Osteocyte (in vitro differentiated cells): ENCODE data around the gene KLHL17. TPM values are rescaled to one million over a fixed set of nuclear protein-coding genes. Genes with fewer than 3 reads are reported as not detected.

Source experiments
- DNase-seq: peaks from one replicate; pipeline ENCODE4 v3.0.0; 2021; ENCODE audit warnings: mixed read lengths; ENCODE audit not compliant: unreplicated experiment; ENCODE audit errors: extremely low spot score
- H3K27ac Mint-ChIP-seq: one replicate; pipeline ENCODE4 v1.8.0; 2021; ENCODE audit warnings: mild to moderate bottlenecking, mixed read lengths; ENCODE audit not compliant: unreplicated experiment
- H3K27me3 Mint-ChIP-seq: one replicate; pipeline ENCODE4 v1.8.0; 2021; ENCODE audit warnings: mixed read lengths; ENCODE audit not compliant: unreplicated experiment
- H3K36me3 Mint-ChIP-seq: one replicate; pipeline ENCODE4 v1.8.0; 2021; ENCODE audit warnings: mixed read lengths; ENCODE audit not compliant: unreplicated experiment
- H3K4me1 Mint-ChIP-seq: one replicate; pipeline ENCODE4 v1.8.0; 2021; ENCODE audit warnings: mixed read lengths; ENCODE audit not compliant: unreplicated experiment
- H3K4me3 Mint-ChIP-seq: one replicate; pipeline ENCODE4 v1.8.0; 2021; ENCODE audit warnings: mild to moderate bottlenecking, moderate library complexity, mixed read lengths; ENCODE audit not compliant: unreplicated experiment
- H3K9me3 Mint-ChIP-seq: one replicate; pipeline ENCODE4 v1.8.0; 2021; ENCODE audit warnings: mixed read lengths; ENCODE audit not compliant: unreplicated experiment
- total RNA-seq: library from RNA; stranded (reverse); gene quantifications from 2 replicates; pipeline ENCODE4 v1.2.1, GENCODE V29; 2021
- TF ChIP-seq, protein P1 (sequence below): fragments of 200-600 bp; sonication (generic); IDR thresholded peaks from 2 replicates; pipeline ENCODE4 v1.5.0; 2021; ENCODE audit warnings: antibody characterized with exemption, mild to moderate bottlenecking, moderate library complexity

KLHL17 gene
- total RNA-seq, 1 donor from 2014 or later, result 31.7 TPM

DNA sequence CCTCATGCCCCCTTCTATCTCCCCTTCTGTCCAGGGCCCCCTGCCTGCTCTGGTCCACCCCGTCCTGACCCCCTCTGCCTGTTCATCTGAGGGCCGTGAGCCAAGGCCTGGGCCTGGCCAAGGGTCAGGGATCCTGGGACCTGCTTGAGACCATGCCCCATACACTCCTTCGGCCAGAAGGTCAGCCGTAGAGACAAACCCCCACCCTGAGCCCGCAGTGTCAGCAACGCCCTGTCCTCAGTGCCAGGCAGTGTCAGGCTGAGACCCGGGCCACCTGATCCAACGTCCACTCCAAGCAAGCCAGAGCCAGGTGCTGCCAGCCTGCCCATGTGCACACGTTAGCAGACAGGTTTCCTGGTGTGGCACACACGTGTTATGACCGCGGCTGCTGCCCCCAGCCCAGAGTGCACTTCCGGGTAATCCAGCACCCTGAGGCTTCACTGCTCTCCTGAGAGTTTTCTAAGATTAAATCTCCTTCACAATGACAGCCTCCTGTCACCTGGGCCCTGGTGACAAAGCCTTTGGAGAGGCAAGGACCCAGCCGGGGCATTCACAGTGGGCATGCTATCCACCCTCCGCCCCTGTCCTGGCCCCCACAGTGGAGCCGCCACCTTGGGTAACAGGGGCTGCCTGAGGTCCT, 46.8 kb upstream of the KLHL17 start:
- no peak for DNase-seq
- TF ChIP-seq, protein P1, sequence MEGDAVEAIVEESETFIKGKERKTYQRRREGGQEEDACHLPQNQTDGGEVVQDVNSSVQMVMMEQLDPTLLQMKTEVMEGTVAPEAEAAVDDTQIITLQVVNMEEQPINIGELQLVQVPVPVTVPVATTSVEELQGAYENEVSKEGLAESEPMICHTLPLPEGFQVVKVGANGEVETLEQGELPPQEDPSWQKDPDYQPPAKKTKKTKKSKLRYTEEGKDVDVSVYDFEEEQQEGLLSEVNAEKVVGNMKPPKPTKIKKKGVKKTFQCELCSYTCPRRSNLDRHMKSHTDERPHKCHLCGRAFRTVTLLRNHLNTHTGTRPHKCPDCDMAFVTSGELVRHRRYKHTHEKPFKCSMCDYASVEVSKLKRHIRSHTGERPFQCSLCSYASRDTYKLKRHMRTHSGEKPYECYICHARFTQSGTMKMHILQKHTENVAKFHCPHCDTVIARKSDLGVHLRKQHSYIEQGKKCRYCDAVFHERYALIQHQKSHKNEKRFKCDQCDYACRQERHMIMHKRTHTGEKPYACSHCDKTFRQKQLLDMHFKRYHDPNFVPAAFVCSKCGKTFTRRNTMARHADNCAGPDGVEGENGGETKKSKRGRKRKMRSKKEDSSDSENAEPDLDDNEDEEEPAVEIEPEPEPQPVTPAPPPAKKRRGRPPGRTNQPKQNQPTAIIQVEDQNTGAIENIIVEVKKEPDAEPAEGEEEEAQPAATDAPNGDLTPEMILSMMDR, result no peak
- Mint-ChIP-seq H3K4me3 (no peak overlapping the region), H3K9me3 (no peaks in the 10 kb centered on the region), H3K36me3 (no peaks in the 10 kb centered on the region), H3K27me3 (peaks cover 29% of the 10 kb centered on the region), H3K27ac (no peak overlapping the region), H3K4me1 (no peaks in the 10 kb centered on the region)

DNA sequence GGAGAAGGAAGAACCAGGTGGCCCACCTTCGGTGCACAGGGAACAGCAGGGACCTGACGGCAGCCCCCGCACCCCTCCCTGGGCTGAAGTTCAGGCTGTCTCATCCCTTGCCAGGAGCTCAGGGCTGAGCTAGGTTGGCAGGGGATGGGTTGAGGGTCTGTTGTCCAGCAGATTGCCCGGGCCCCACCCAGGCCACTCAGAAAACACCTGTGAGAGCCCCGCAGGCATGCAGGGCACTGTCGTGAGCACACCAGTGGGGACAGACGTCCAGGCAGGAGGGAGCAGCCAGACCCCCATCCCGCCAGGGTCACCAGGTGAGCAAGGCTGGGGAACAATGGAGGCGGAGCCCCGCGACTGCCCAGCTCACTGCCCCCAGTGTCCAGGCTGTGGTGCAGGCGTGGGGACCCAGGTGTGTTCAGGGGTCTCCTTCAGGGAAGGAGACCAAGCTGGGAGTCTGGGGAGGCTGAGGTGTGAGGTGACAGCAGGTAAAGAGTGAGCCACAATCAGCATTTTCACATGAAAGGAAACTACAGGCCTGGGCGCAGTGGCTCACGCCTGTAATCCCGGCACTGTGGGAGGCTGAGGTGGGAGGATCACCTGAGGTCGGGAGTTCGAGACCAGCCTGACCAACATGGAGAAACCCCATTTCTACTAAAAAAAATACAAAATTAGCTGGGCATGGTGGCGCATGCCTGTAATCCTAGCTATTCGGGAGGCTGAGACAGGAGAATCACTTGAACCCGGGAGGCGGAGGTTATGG, 46.1 kb upstream of the KLHL17 start:
- no peak for DNase-seq
- no peaks in the 10 kb centered on the region for H3K4me1 Mint-ChIP-seq
- H3K9me3 Mint-ChIP-seq, result no peaks in the 10 kb centered on the region
- peaks cover 30% of the 10 kb centered on the region for H3K27me3 Mint-ChIP-seq
- no peaks in the 10 kb centered on the region for H3K36me3 Mint-ChIP-seq
- H3K27ac Mint-ChIP-seq, result no peak overlapping the region
- H3K4me3 Mint-ChIP-seq, result no peak overlapping the region
- TF ChIP-seq, protein P1, result no peak

DNA sequence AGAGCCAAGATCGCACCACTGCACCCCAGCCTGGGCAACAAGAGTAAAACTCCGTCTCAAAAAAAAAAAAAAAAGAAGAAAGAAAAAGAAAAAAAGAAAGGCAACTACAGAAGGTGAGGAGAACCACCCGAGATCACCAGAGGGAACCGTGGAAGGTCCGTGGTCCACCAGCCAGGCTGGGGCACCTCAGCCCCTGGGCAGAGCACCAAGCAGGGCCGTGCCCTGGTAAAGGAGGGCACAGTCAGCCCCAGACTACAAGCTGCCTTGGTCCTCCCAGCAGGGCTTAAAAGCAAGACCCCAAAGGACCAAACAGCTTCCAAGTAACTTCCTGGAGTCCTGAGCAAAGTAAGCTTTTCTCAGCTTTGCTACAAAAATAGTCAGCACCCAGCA, 45.5 kb upstream of the KLHL17 start:
- peaks cover 30% of the 10 kb centered on the region for H3K27me3 Mint-ChIP-seq

DNA sequence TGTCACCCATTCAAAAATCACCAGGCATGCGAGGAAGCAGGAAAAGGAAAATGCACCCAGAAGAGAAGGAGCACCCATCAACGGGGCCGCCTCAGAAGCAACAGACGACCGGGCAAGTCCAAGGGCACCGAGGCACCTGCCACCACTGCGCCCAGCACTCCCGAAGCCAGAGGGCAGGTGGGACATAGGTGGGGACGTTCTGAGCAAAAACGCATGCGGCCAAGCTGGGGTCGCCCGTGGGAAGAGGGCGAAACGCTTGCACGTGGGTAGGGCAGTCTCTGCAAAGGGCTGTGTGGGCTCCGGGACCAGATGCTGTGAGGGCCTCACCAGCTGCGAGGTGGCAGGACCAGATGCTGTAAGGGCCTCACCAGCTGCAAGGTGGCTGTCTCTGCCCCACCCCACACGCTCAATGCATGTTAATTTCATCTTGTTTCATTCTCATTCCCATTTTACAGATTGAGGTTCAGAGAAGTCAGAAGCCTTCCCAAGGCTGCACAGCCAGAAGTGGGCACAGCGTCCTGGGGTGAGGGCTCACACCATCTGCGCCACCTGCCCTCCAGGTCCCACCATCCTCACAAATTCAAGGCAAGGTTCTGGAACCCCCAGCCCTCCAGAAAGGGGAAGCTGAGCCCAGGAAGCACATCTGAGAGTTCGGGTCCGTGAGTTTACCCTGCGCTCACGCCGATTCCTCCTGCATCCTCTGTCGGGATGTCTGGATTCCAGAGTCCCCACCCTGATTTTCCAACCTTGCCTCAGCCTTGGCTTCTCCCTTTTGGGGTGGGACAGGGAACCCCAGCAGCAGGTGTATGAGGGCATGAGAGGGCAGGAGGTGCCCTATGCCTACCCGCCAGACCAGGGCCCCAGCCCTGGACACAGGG, 44.9 kb upstream of the KLHL17 start:
- no peaks in the 10 kb centered on the region for H3K9me3 Mint-ChIP-seq
- TF ChIP-seq, protein P1, result no peak
- peaks cover 3% of the 10 kb centered on the region for H3K4me1 Mint-ChIP-seq
- H3K36me3 Mint-ChIP-seq, result no peaks in the 10 kb centered on the region
- no peak for DNase-seq
- peaks cover 30% of the 10 kb centered on the region for H3K27me3 Mint-ChIP-seq
- no peak overlapping the region for H3K27ac Mint-ChIP-seq
- no peak overlapping the region for H3K4me3 Mint-ChIP-seq

More for the DNA sequence above, 45.5 kb upstream of the KLHL17 start:
- Mint-ChIP-seq H3K9me3 (no peaks in the 10 kb centered on the region), H3K4me1 (no peaks in the 10 kb centered on the region), H3K4me3 (no peak overlapping the region), H3K27ac (no peak overlapping the region), H3K36me3 (no peaks in the 10 kb centered on the region)
- no peak for DNase-seq
- TF ChIP-seq, protein P1, result no peak
